ENCODE results near the gene LRRC23. TPM values are rescaled to one million over a fixed set of nuclear protein-coding genes. Genes with fewer than 3 reads are reported as not detected.

LRRC23 gene
- total and polyA plus RNA-seq, 2 of the 4 experiments (the other 2 are of a cell fraction): 11.1 to 11.4 TPM

GRCh38 chr12:6947615-6948014 lies 43.0 kb downstream of the LRRC23 start:
- intact Hi-C loops (cut with micrococcal nuclease): no loop called here

More at GRCh38 chr12:6947615-6948014, 43.0 kb downstream of the LRRC23 start:
- TF ChIP-seq POLR2A (IDR thresholded peaks at IDR 0.05; ENCODE audit: low read depth, low read length): no peak
- no peak for TF ChIP-seq RCOR1 (IDR thresholded peaks at IDR 0.05; ENCODE audit: insufficient replicate concordance, low read length)
- TF ChIP-seq FOS (IDR thresholded peaks at IDR 0.05; ENCODE audit: low read depth, low read length): no peak
- TF ChIP-seq CHD1 (IDR thresholded peaks at IDR 0.05; ENCODE audit: low read depth, low read length): no peak
- no peak for TF ChIP-seq MXI1 (IDR thresholded peaks at IDR 0.05; ENCODE audit: borderline replicate concordance, low read depth, low read length)
- no peak for TF ChIP-seq BHLHE40 (IDR thresholded peaks at IDR 0.05; ENCODE audit: low read depth, low read length)
- no peak for TF ChIP-seq RAD21 (IDR thresholded peaks at IDR 0.05; ENCODE audit: low read length)
- TF ChIP-seq CEBPB (IDR thresholded peaks at IDR 0.05; ENCODE audit: low read depth, low read length): no peak
- TF ChIP-seq, protein P1, sequence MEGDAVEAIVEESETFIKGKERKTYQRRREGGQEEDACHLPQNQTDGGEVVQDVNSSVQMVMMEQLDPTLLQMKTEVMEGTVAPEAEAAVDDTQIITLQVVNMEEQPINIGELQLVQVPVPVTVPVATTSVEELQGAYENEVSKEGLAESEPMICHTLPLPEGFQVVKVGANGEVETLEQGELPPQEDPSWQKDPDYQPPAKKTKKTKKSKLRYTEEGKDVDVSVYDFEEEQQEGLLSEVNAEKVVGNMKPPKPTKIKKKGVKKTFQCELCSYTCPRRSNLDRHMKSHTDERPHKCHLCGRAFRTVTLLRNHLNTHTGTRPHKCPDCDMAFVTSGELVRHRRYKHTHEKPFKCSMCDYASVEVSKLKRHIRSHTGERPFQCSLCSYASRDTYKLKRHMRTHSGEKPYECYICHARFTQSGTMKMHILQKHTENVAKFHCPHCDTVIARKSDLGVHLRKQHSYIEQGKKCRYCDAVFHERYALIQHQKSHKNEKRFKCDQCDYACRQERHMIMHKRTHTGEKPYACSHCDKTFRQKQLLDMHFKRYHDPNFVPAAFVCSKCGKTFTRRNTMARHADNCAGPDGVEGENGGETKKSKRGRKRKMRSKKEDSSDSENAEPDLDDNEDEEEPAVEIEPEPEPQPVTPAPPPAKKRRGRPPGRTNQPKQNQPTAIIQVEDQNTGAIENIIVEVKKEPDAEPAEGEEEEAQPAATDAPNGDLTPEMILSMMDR (conservative IDR thresholded peaks at IDR 0.05; ENCODE audit: low read depth, low read length): no peak
- TF ChIP-seq NFE2L2 (IDR thresholded peaks at IDR 0.05; ENCODE audit: low read depth, low read length): no peak
- TF ChIP-seq MAZ (IDR thresholded peaks at IDR 0.05; ENCODE audit: borderline replicate concordance, low read depth, low read length): no peak
- TF ChIP-seq, protein P2, sequence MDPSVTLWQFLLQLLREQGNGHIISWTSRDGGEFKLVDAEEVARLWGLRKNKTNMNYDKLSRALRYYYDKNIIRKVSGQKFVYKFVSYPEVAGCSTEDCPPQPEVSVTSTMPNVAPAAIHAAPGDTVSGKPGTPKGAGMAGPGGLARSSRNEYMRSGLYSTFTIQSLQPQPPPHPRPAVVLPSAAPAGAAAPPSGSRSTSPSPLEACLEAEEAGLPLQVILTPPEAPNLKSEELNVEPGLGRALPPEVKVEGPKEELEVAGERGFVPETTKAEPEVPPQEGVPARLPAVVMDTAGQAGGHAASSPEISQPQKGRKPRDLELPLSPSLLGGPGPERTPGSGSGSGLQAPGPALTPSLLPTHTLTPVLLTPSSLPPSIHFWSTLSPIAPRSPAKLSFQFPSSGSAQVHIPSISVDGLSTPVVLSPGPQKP (IDR thresholded peaks at IDR 0.05; ENCODE audit: borderline replicate concordance, low read depth, low read length): no peak
- TF ChIP-seq, protein P3, sequence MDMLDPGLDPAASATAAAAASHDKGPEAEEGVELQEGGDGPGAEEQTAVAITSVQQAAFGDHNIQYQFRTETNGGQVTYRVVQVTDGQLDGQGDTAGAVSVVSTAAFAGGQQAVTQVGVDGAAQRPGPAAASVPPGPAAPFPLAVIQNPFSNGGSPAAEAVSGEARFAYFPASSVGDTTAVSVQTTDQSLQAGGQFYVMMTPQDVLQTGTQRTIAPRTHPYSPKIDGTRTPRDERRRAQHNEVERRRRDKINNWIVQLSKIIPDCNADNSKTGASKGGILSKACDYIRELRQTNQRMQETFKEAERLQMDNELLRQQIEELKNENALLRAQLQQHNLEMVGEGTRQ (IDR thresholded peaks at IDR 0.05; ENCODE audit: low read depth, low read length): no peak
- no peak for TF ChIP-seq RFX5 (IDR thresholded peaks at IDR 0.05; ENCODE audit: low read depth, low read length)
- no peak for TF ChIP-seq SMC3 (IDR thresholded peaks at IDR 0.05; ENCODE audit: low read depth, low read length)
- TF ChIP-seq MAFK (IDR thresholded peaks at IDR 0.05; ENCODE audit: low read depth, low read length): no peak
- H3K9ac ChIP-seq (ENCODE audit: low read depth, low read length): no peak overlapping the region
- BruUV-seq (replicated peaks): no TSS peak
- no peak overlapping the region for H4K5ac ChIP-seq (ENCODE audit: low read depth, low read length)
- H4K20me1 ChIP-seq (ENCODE audit: insufficient read depth, low read length): no peaks in the 10 kb centered on the region; the same call in 1 of the 2 replicates
- H3K4me1 ChIP-seq (ENCODE audit: control insufficient read depth, insufficient read depth, low read length): peaks cover 5% of the 10 kb centered on the region; the same call in 1 of the 2 replicates
- H2AFZ ChIP-seq (replicated peaks; ENCODE audit: low read length, poor library complexity): no peak overlapping the region
- no peak overlapping the region for H4K91ac ChIP-seq (ENCODE audit: insufficient read depth, low read depth, low read length)
- H3K9me3 ChIP-seq (ENCODE audit: control insufficient read depth, insufficient read depth, low read length): no peaks in the 10 kb centered on the region
- H4K8ac ChIP-seq (ENCODE audit: low read depth in 2 of 2, low read length in 2 of 2): no peak overlapping the region
- peaks cover 8 to 13% of the 10 kb centered on the region in 2 experiments; a peak in 3 of 4 replicates for H3K79me1 ChIP-seq (ENCODE audit: low read depth in 1 of 2, low read length in 2 of 2)
- no peak overlapping the region for H2AK9ac ChIP-seq (replicated peaks; ENCODE audit: low read depth, low read length, poor library complexity)
- H3K14ac ChIP-seq (replicated peaks; ENCODE audit: low read depth, low read length): no peak overlapping the region
- no peak overlapping the region for H2BK120ac ChIP-seq (ENCODE audit: low read depth, low read length)
- POLR2A ChIA-PET (ENCODE audit: unreplicated experiment): no interaction called here
- H3K4me3 ChIP-seq (ENCODE audit: insufficient read depth, low read depth, low read length): no peak overlapping the region
- CTCF ChIA-PET: interaction anchor here (0.6 to 0.7 kb wide), 2 partner anchors 69 to 199 kb away, joined by 4 to 5 read pairs; no protein-coding TSS in a partner anchor
- no peak for DNase-seq
- 82% methylated on average over 4 of the region's 8 CpGs; no CpG with 5 or more reads in 1 of the 2 experiments for WGBS, 2 experiments (ENCODE audit: extremely low coverage in 2 of 2, insufficient read length in 1 of 2)
- in situ Hi-C loops (cut with MboI; ENCODE audit: low sequenced_read_pairs) (loop anchor here (10.0 kb wide), 1 partner anchor 167 kb away; no protein-coding TSS in a partner anchor), dilution Hi-C loops (cut with HindIII; ENCODE audit: low sequenced_read_pairs, unreplicated experiment) (no loop called here)
- H2AK5ac ChIP-seq (ENCODE audit: low read depth, low read length): no peak overlapping the region
- H3K23ac ChIP-seq (ENCODE audit: low read depth, low read length): no peak overlapping the region
- no peak overlapping the region for H3K4me2 ChIP-seq (ENCODE audit: low read depth, low read length)
- no peak overlapping the region for H3K56ac ChIP-seq (ENCODE audit: extremely low read depth, insufficient read depth, low read length)
- no peak overlapping the region for H2BK15ac ChIP-seq (ENCODE audit: low read depth, low read length)
- H3K4ac ChIP-seq (ENCODE audit: low read depth, low read length): no peak overlapping the region
- ATAC-seq (ENCODE audit: low read depth): no peak
- peaks cover 4% of the 10 kb centered on the region for H3K36me3 ChIP-seq (ENCODE audit: control insufficient read depth, insufficient read depth, low read length)
- H2BK20ac ChIP-seq (ENCODE audit: low read depth, low read length): no peak overlapping the region
- H3K9me1 ChIP-seq (ENCODE audit: insufficient read depth, low read length): 0 out of 2 replicates have a peak, but pooled peaks cover 2% of the 10 kb centered on the region
- no peak overlapping the region for H3K27ac ChIP-seq (ENCODE audit: insufficient read depth, low read length)
- H3K27me3 ChIP-seq (ENCODE audit: control insufficient read depth, insufficient read depth, low read length): no peaks in the 10 kb centered on the region
- no peak overlapping the region for H3K18ac ChIP-seq (ENCODE audit: low read depth, low read length)
- no peak overlapping the region for H2BK5ac ChIP-seq (ENCODE audit: low read depth, low read length, poor library complexity, severe bottlenecking)
